GM12873 (cell line): ENCODE measurements around the gene SPATA2L.

Experiments
- CTCF ChIP-seq: IDR thresholded peaks from 2 replicates; pipeline ENCODE4 v1.5.1; 2012; ENCODE audit warnings: low read depth, mild to moderate bottlenecking, moderate library complexity, low read length, control low read depth; ENCODE audit not compliant: insufficient read depth; ENCODE audit errors: missing control alignments

SPATA2L gene

GRCh38 chr16:89723279-89724250, 22.1 kb upstream of the SPATA2L start:
- TF ChIP-seq CTCF: no peak

DNA sequence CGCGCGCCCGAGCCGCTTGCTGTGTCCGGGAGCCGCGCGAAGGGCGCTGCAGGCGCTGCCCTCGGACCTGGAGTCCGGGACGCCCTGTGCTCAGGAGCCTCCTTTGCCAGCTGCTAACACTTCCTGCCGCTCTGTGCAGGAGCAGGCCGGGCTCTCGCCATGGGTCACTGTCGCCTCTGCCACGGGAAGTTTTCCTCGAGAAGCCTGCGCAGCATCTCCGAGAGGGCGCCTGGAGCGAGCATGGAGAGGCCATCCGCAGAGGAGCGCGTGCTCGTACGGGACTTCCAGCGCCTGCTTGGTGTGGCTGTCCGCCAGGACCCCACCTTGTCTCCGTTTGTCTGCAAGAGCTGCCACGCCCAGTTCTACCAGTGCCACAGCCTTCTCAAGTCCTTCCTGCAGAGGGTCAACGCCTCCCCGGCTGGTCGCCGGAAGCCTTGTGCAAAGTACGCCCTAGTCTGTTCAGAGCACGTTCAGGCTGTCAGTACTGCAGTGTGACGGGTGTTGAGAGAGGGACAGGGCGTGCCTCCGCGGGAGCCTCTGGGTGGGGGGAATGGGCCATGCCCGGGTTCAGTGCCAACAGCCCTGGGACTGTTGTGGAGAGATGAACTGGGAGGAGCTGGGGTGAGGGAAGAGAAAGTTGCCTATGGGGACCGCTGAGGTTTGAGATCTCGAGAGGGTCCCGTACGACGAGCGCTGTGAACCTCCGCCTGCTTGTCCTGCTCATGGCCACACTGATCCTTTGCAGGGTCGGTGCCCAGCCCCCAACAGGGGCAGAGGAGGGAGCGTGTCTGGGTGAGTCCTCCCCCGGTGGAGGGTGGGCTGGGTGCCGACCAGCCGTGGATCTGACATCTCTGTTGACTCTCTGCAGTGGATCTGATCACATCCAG, 21.1 kb upstream of the SPATA2L start:
- no peak for TF ChIP-seq CTCF

GRCh38 chr16:89721546-89722391, 20.3 kb upstream of the SPATA2L start:
- no peak for TF ChIP-seq CTCF

- TF ChIP-seq CTCF: no peak
These were observed 19.5 kb upstream of the SPATA2L start, which contains the start of the genes VPS9D1 and ZNF276 for GRCh38 chr16:89720813-89721545. Gene VPS9D1 (minus strand): TSS chr16:89720898. CDS start chr16:89720861, 37 bp downstream. Gene ZNF276 (plus strand): TSS chr16:89721537. CDS start chr16:89721641, 104 bp downstream.

DNA sequence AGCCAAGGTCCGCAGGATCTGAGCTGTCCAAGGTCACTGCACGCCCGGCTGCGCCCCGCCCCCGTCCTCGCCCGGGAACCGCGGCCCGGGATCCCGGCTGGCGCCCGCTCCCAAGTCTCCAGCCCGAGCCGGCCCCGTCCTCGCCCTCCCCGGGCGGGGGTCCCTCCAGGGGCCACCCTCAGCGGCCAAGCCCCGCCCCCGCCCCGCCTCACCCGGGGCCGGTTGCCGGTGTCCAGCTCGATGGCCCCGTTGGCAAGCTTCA, 19.0 kb upstream of the SPATA2L start:
- TF ChIP-seq CTCF: no peak

GRCh38 chr16:89717688-89718505, 16.4 kb upstream of the SPATA2L start:
- TF ChIP-seq CTCF: no peak
